ENCODE measurements around the gene SNRPB.
A peak's percentile ranks its signal among the peaks of the same experiment; 100 is the strongest.

Gene SNRPB

GRCh38 chr20:2451939-2452732 is 18.5 kb downstream of the SNRPB start:
- POLR2A ChIA-PET, result no interaction called here

GRCh38 chr20:2451422-2451821 is 19.2 kb downstream of the SNRPB start:
- POLR2A ChIA-PET, result no interaction called here

More at GRCh38 chr20:2451939-2452732, 18.5 kb downstream of the SNRPB start:
- CTCF ChIA-PET, result interaction anchor here (0.6 to 5.0 kb wide), 42 partner anchors 9 to 746 kb away, joined by 3 to 191 read pairs (median 3); partner anchors contain the start of gene SNRPB
- TF ChIP-seq CTCF (IDR thresholded peaks at IDR 0.05; ENCODE audit: insufficient read depth, low read length, missing control alignments), result peak; percentile 83
- DNase-seq (ENCODE audit: low read depth, low spot score), result no peak
- no peak overlapping the region for H3K4me3 ChIP-seq (ENCODE audit: low read depth, low read length)

GRCh38 chr20:2449386-2449785 is 21.2 kb downstream of the SNRPB start:
- TF ChIP-seq CTCF (IDR thresholded peaks at IDR 0.05; ENCODE audit: insufficient read depth, low read length, missing control alignments), result no peak
- CTCF ChIA-PET, result interaction anchor here (4.5 to 5.0 kb wide), 2 partner anchors 13 to 240 kb away, joined by 37 to 191 read pairs; no protein-coding TSS in a partner anchor
- POLR2A ChIA-PET, result no interaction called here
- no peak overlapping the region for H3K4me3 ChIP-seq (ENCODE audit: low read depth, low read length)
- DNase-seq (ENCODE audit: low read depth, low spot score), result no peak

More at GRCh38 chr20:2451422-2451821, 19.2 kb downstream of the SNRPB start:
- H3K4me3 ChIP-seq (ENCODE audit: low read depth, low read length), result no peak overlapping the region
- DNase-seq (ENCODE audit: low read depth, low spot score), result no peak
- CTCF ChIA-PET, result interaction anchor here (0.6 to 5.0 kb wide), 31 partner anchors 9 to 745 kb away, joined by 3 to 191 read pairs (median 4); partner anchors contain the start of gene SNRPB
- TF ChIP-seq CTCF (IDR thresholded peaks at IDR 0.05; ENCODE audit: insufficient read depth, low read length, missing control alignments), result no peak

GRCh38 chr20:2446845-2447244 is 23.7 kb downstream of the SNRPB start:
- ChIA-PET POLR2A (no interaction called here), CTCF (interaction anchor here (0.9 to 3.4 kb wide), 6 partner anchors 8 to 239 kb away, joined by 3 to 21 read pairs (median 5); no protein-coding TSS in a partner anchor)
- no peak overlapping the region for H3K4me3 ChIP-seq (ENCODE audit: low read depth, low read length)
- TF ChIP-seq CTCF (IDR thresholded peaks at IDR 0.05; ENCODE audit: insufficient read depth, low read length, missing control alignments), result no peak
- DNase-seq (ENCODE audit: low read depth, low spot score), result no peak

- CTCF ChIA-PET, result no interaction called here
- H3K4me3 ChIP-seq (ENCODE audit: low read depth, low read length), result no peak overlapping the region
- DNase-seq (ENCODE audit: low read depth, low spot score), result no peak
- POLR2A ChIA-PET, result no interaction called here
- TF ChIP-seq CTCF (IDR thresholded peaks at IDR 0.05; ENCODE audit: insufficient read depth, low read length, missing control alignments), result no peak
Observed at GRCh38 chr20:2431185-2431584, 39.4 kb downstream of the SNRPB start.

GRCh38 chr20:2430538-2430937 is 40.1 kb downstream of the SNRPB start:
- DNase-seq (ENCODE audit: low read depth, low spot score), result no peak
- CTCF ChIA-PET, result interaction anchor here (0.7 kb wide), 1 partner anchor 223 kb away, joined by 4 read pairs; no protein-coding TSS in a partner anchor
- POLR2A ChIA-PET, result no interaction called here
- H3K4me3 ChIP-seq (ENCODE audit: low read depth, low read length), result no peak overlapping the region
- no peak for TF ChIP-seq CTCF (IDR thresholded peaks at IDR 0.05; ENCODE audit: insufficient read depth, low read length, missing control alignments)

Measured in AG04449 (cell line).